ENCODE data around the gene UBE2Q2.
A peak's percentile ranks its signal among the peaks of the same experiment; 100 is the strongest.
"Not testable (repeated sequence)": the region's sequence is repeated elsewhere in the genome, so short reads cannot be mapped to it uniquely, and the experiment has no call there.

Gene UBE2Q2

DNA sequence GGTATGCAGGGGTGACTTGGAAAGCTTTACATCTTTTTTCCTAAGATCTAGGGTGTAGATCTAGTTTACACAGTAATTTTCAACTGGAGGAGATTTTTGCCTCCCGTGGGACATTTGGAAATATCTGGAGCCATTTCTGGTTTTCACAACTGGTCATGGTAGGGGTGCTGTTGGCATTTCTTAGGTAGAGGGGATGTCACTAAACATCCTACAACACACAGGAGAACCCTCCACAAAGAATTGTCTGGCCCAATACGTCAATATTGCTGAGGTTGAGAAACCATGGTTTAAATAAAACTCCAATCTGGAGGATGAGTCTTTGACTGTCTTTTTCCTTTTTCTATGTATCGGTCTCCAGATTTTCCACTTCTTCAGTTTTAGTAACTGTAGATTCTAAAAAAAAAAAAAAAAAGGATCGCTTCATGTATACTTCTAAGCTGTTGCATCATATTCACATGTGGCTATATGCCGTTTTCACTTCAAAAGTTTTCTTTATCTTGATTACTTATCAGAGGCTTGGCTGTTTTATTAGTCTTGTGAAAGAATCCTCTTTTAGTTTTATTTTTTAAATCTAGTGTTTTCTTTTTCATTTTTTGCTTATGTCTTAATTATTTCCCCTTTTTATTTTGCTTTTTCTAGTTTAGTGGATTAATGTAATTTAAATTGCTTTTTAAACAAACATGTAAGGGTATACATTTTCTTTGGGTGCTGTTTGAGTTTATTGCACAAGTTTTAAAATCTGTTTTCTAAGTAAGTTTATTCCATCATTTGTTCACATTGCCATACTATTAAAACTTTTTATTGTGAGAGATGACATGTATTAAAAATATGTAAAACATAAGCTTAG lies 21.2 kb downstream of the UBE2Q2 start:
- no peak for DNase-seq (ENCODE audit: low read depth)

DNA sequence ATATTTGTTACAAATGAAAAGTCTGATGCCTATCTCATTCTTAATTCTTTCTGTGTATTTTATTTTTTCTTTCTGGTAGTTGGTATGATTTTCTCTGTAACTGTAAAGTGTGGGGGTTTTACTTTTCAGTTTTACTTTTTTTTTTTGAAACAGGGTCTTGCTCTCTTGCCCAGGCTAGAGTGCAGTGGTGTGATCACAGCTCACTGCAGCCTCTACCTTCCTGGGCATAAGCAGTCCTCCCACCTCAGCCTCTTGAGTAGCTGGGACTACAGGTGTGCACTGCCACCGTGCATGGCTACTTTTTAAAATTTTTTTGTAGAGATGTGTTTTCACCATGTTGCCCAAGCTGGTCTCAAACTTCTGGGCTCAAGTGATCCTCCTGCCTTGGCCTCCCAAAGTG lies 22.8 kb downstream of the UBE2Q2 start:
- not testable (repeated sequence) for DNase-seq (ENCODE audit: low read depth)

DNA sequence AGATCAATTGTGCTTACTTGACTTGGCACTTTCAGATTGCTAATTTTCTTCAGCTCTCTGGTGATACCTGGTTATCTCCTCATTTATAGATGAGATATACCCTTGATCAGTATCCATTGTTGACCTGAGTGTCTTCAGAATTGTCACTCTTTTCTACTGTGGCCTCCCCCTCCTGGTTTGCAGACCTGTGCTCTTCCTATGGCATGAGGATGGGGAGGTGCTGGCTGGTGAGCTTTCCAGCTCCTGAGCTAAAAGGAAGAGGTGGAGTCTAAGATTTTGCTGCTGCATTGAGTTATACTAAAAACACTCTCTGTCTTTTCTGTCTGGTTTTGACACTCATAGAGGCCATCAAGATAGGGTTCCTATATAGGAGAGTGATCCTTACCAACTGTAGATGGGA lies 23.7 kb downstream of the UBE2Q2 start:
- DNase-seq (ENCODE audit: low read depth) = no peak

DNA sequence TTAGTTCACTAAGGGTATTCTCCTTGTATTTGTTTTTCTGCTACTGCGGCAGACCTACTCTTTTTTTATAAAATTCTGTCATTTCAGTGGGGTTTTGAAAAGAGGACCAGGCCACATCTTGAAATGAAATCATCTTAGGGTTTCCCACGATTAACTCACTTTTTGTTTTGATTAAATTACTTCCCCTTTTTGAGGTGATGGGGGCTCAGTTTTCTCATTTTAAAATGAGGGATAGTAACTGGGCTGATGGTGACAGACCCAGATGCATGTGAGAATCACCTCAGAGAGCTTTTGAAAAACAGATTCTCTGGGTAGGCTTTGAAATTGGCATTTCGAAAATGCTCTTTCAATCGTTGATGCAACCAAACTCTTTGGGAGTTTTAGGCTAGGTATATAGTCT lies 24.2 kb downstream of the UBE2Q2 start:
- DNase-seq (ENCODE audit: low read depth) = no peak

- no peak for DNase-seq (ENCODE audit: low read depth)
Observed at GRCh38 chr15:75868019-75868418, 24.8 kb downstream of the UBE2Q2 start.

DNA sequence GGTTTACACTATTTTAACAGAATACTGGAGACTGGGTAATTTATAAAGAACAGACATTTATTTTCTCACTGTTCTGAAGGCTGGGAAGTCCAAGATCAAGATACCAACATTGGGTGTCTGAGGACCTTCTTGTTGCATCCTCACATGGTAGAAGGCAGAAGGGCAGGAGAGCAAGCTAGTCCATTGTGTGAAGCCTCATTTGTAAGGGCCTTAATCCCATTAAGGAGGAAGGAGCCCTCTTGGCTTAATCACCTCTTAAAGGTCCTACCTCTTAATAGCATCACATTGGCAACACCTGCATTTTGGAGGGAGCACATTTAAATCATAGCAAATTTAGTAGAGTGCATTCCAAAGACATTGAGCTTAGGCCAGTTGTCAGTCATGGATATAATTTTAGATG lies 26.2 kb downstream of the UBE2Q2 start:
- DNase-seq (ENCODE audit: low read depth) = no peak

DNA sequence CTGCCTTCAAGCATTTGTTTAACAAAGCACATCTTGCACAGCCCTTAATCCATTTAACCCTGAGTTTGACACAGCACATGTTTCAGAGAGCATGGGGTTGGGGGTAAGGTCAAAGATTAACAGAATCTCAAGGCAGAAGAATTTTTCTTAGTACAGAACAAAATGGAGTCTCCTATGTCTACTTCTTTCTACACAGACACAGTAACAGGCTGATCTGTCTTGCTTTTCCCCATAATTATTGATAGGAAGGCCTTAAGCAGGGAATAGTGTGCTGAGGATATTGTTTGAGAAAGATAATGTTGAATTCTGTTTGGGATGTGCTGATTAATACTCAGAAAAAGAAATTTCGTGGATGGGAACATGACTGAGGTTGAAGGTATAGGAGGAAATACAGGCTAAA lies 28.3 kb downstream of the UBE2Q2 start:
- not testable (repeated sequence) for DNase-seq (ENCODE audit: low read depth)

DNA sequence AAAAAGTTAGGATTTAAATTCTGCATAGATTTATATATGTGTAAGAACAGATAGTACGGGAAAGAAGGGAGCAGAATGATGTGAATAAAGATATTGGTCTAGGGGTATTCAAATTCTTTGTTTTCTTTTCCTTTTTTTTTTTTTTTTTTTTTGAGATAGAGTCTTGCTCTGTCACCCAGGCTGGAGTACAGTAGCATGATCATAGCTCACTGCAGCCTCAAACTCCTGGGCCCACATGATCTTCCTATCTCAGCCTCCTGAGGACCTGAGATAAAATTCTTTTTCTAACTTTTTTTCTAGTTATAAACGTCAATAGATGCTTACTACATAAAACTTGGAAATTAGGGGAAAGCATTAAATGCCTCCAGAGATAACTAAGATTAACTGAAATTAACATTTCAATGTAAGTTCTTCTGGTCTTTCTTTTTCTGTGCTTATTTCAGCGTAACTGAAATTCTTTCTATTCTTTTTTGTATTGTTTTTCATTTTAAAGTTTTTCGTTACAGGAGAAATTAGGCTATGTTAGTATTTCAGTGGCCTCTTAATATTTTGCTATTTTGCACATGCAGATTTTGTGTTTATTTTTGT lies 29.2 kb downstream of the UBE2Q2 start:
- no peak for DNase-seq (ENCODE audit: low read depth)

- DNase-seq (ENCODE audit: low read depth) = no peak
Observed at GRCh38 chr15:75884041-75884440, 40.8 kb downstream of the UBE2Q2 start.

GRCh38 chr15:75887178-75887577 lies 43.9 kb downstream of the UBE2Q2 start:
- DNase-seq (ENCODE audit: low read depth) = no peak

- DNase-seq (ENCODE audit: low read depth) = peak; percentile 66
Observed at GRCh38 chr15:75891895-75892294, 48.6 kb downstream of the UBE2Q2 start.

DNA sequence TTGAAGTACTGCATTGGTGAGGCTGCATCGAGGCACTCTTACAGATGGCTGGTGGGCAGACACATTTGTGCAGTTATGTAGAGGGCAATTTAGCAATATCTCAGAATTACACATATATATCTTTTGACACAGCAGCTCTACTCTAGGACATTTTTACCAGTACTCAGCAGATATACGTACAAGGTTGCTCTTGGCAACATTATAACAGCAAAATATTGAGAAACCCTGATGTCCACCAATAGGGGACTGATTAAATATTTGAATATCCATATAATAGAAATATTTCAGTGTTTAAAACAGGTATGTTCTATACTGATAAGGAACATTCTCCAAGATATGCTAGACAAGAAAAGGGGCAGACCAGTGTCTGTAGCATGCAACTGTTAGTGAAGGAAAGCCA lies 52.5 kb downstream of the UBE2Q2 start:
- DNase-seq (ENCODE audit: low read depth) = no peak

- no peak for DNase-seq (ENCODE audit: low read depth)
Observed at GRCh38 chr15:75900577-75900976, 57.3 kb downstream of the UBE2Q2 start.

DNA sequence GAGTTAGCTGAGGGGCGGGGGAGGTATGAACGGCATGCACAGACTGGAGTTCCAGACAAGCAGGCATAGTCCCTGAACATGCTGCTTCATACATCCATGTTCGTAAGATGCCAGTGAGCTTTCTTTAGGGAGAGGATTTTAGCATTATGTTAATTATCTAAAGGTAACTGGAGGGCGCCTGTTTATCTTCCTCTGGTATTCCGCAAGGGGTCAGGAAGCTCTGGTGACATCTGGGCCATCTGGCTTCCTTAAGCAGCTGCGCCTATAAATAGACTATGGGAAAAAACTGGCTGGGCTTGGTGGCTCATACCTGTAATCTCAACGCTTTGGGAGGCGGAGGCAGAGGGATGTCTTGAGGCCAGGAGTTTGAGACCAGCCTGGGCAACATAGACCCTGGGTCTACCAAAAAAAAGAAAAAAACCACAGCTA lies 58.9 kb downstream of the UBE2Q2 start:
- no peak for DNase-seq (ENCODE audit: low read depth)

DNA sequence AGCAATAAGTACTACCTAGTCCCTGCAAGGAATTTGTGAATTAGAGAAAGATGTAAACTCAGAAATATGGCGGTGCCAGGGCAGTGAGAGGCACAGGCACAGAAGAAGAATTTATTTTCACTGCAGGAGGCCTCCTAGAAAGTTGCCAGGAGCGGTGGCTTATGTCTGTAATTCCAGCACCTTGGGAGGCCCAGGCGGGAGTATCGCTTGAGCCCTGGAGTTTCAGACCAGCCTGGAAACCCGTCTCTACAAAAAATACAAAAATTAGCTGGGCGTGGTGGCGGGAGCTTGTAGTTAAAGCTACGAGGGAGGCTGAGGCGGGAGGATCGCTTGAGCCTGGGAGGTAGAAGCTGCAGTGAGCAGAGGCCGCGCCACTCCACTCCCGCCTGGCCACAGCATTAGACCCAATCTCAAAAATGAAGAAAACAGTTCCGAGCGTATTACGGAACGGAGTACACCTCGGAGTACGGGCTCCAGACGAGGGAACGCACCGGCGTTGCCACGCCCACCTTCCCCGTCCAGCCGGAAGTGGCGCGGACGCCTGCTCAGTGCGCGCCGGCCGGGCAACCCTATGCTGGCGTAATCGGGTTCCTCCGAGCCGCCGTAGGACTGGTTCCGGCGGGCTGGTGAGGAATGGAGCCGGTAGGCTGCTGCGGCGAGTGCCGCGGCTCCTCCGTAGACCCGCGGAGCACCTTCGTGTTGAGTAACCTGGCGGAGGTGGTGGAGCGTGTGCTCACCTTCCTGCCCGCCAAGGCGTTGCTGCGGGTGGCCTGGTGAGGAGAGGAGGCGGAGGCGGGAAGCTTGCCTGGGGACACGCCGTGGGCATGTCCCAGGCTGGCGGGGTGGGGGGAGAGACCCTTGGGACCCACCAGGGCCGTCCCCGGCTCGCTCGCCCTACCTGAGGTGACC lies 60.3 kb downstream of the UBE2Q2 start, which contains the start of gene FBXO22:
Gene FBXO22, plus strand, starts transcription at position 548 of the 909 bp plus-strand sequence. Its CDS starts 86 bp downstream, at position 634.
- peak; percentile 74 for DNase-seq (ENCODE audit: low read depth)

- no peak for DNase-seq (ENCODE audit: low read depth)
Observed at GRCh38 chr15:75905231-75905630, 62.0 kb downstream of the UBE2Q2 start.

GRCh38 chr15:75910355-75910754 lies 67.1 kb downstream of the UBE2Q2 start:
- DNase-seq (ENCODE audit: low read depth) = not testable (repeated sequence)

- no peak for DNase-seq (ENCODE audit: low read depth)
Observed at GRCh38 chr15:75916978-75917377, 73.7 kb downstream of the UBE2Q2 start.

GRCh38 chr15:75918135-75918534 lies 74.9 kb downstream of the UBE2Q2 start:
- no peak for DNase-seq (ENCODE audit: low read depth)

DNA sequence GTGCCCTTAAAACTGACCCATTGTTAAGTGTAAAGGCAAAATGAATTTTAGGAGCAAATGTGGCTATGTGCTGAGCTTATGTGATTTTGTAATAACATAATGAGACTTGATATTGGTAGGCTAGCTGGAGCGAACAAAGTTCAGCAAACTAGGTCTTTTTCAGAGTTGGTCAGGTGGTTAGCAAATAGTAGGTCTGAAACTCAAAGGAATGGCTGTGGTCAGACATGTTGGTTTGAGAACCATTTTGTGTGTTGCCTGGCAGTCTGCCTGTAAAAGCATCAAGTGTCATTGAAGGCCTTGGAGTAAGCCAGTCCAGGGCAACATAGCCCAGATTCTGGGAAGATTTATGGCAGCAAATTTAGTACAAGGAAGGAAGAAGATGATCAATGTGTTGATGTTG lies 76.8 kb downstream of the UBE2Q2 start:
- DNase-seq (ENCODE audit: low read depth) = no peak

DNA sequence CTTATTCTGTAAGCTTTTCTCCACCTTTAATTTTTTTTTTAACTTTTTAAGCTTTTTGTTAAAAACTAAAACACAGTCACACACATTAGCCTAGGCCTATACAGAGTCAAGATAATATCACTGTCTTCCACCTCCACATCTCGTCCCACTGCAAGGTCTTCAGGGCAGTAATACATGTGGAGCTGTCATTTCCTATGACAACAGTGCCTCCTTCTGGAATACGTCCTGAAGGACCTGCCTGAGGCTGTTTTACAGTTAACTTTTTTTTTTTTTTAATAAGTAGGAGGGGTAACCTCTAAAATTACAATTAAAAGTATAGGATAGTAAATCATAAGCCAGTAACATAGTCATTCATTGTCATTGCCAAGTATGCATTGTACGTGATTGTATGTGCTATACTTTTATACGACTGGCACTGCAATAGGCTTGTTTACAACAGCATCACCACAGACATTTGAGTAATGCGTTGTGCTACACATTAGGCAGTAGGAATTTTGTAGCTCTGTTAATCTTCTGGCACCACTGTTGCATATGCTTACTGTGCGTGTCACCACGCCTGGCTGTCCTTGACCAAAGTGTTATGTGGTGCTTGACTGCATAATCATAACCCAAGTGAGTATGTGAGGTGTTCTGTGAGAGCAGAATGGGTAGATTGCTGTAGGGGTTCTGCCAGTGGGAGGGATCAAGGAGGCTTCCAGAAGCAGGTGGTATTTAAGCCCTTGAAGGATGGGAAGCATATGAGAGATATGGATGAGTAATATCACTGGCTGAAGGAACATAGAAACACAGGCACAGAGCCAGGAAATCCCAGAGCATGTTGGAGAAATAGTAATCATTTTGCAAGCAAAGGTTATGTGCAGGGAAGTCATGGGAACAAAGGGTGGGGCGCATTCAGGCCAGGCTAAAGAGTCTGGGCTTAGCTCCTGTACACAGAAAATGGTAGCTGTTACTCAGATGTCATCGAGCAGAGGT lies 78.8 kb downstream of the UBE2Q2 start:
- peak; percentile 77 for DNase-seq (ENCODE audit: low read depth)
